Measurements from ENCODE around the gene TNS4. TPM values are rescaled to one million over a fixed set of nuclear protein-coding genes. Genes with fewer than 3 reads are reported as not detected.

The TNS4 gene
- polyA plus RNA-seq, 1 experiment: 0.07 TPM

DNA sequence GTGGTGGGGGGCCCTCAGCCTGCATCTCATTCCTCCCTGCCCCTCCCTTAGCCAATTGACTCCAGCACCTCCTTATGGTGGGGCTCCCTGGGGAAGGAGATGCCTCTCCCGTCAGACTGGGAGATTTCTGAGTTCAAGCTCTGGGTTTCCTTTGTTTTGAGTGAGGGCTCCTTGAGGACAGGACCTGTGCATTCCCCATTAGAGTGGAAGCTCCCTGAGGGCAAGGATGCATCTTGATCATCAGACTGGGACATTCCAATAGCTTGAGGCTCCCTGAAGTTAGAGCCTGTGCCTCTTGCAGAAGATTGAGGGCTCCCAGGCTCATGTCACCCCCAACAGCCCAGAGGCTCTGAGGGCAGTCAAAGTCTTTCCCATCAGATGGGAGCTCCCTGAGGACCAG lies 23.6 kb downstream of the TNS4 start:
- Histone ChIP-seq H3K9me3 (ENCODE audit: control insufficient read depth, insufficient read depth, low read length) (no peaks in the 10 kb centered on the region), H3K27me3 (ENCODE audit: control insufficient read depth, insufficient read depth, low read length) (no peaks in the 10 kb centered on the region), H3K27ac (ENCODE audit: low read depth, low read length) (no peak overlapping the region), H3K4me3 (ENCODE audit: low read depth, low read length) (no peak overlapping the region)
- DNase-seq (ENCODE audit: low read depth, low spot score): no peak
- TF ChIP-seq, protein P1, sequence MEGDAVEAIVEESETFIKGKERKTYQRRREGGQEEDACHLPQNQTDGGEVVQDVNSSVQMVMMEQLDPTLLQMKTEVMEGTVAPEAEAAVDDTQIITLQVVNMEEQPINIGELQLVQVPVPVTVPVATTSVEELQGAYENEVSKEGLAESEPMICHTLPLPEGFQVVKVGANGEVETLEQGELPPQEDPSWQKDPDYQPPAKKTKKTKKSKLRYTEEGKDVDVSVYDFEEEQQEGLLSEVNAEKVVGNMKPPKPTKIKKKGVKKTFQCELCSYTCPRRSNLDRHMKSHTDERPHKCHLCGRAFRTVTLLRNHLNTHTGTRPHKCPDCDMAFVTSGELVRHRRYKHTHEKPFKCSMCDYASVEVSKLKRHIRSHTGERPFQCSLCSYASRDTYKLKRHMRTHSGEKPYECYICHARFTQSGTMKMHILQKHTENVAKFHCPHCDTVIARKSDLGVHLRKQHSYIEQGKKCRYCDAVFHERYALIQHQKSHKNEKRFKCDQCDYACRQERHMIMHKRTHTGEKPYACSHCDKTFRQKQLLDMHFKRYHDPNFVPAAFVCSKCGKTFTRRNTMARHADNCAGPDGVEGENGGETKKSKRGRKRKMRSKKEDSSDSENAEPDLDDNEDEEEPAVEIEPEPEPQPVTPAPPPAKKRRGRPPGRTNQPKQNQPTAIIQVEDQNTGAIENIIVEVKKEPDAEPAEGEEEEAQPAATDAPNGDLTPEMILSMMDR (IDR thresholded peaks at IDR 0.05; ENCODE audit: low read depth, low read length): no peak
- CTCF ChIA-PET: interaction anchor here (2.4 to 4.4 kb wide), 3 partner anchors 9 to 82 kb away, joined by 33 to 94 read pairs (median 33); no protein-coding TSS in a partner anchor
- POLR2A ChIA-PET: interaction anchor here (8.5 kb wide), 1 partner anchor 55 kb away, joined by 133 read pairs; no protein-coding TSS in a partner anchor

DNA sequence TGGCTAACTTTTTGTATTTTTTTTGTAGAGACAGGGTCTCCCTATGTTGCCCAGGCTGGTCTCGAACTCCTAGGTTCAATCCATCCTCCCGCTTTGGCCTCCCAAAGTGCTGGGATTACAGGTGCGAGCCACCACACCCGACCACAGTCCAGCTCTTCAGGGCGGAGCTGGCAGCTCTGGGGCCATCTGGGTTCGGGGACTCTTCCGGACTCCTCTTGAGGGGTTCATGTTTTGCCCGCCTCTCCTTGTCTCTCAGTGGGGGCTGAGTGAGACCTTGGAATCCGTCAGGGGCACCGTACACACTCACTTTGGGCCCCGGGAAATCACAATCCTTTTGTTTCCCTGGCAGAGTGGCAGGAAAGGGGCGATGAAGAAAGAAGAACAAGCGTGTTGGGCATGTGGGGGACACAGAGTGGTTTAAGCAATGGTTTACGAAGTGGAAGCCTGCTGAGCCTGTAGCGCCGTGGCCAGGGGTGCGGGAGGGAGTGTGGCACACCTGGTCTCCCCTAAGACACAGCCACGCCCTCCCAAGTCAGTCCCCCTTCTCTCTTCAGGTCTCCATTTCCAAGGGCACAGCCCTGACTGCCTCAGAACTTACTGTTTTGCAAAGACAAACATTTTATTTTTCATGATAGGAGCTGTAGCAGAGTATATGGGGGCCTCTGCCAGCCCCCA lies 26.1 kb downstream of the TNS4 start:
- DNase-seq (ENCODE audit: low read depth, low spot score): no peak
- no peaks in the 10 kb centered on the region for H3K27me3 ChIP-seq (ENCODE audit: control insufficient read depth, insufficient read depth, low read length)
- ChIA-PET CTCF (interaction anchor here (0.5 to 4.4 kb wide), 39 partner anchors 8 to 121 kb away, joined by 3 to 94 read pairs (median 5); partner anchors contain the start of genes GJD3, IGFBP4 and TOP2A), POLR2A (interaction anchor here (0.6 to 8.5 kb wide), 19 partner anchors 10 to 1194 kb away, joined by 3 to 133 read pairs (median 8); partner anchors contain the start of gene TOP2A)
- TF ChIP-seq, protein P1 (IDR thresholded peaks at IDR 0.05; ENCODE audit: low read depth, low read length): no peak
- H3K4me3 ChIP-seq (ENCODE audit: low read depth, low read length): no peak overlapping the region
- no peaks in the 10 kb centered on the region for H3K9me3 ChIP-seq (ENCODE audit: control insufficient read depth, insufficient read depth, low read length)
- H3K27ac ChIP-seq (ENCODE audit: low read depth, low read length): peak overlapping the region; percentile 39

DNA sequence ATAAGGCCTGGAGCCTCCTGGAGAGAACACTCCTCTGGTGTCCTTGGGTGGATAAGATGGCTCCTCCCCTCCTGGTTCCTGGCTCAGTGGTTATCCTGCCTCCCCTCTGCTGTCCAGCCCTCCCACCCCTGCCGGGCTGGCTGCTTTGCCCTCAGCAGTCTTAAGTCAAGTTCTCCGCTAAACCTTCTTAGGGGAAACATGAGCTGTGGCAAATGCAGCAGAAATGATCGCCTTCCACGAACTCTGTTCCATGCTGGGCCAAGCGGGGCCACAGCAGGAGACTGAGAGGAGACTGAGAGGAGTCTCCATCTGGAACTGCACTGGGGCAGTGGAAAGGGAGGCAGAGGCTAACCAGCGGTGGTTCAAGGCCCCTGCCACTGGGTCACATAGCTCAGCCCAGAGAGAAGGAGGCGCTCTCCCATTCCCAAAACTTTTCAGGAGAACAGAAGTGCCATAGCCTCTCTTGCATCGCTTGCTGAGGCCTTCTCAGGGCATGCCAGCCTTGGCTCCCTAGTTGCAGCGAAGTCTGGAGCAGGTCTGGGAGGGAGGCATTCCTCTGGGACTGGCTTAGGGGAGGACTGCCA lies 26.9 kb downstream of the TNS4 start:
- Histone ChIP-seq H3K27ac (ENCODE audit: low read depth, low read length) (no peak overlapping the region), H3K9me3 (ENCODE audit: control insufficient read depth, insufficient read depth, low read length) (no peaks in the 10 kb centered on the region), H3K27me3 (ENCODE audit: control insufficient read depth, insufficient read depth, low read length) (no peaks in the 10 kb centered on the region), H3K4me3 (ENCODE audit: low read depth, low read length) (no peak overlapping the region)
- ChIA-PET POLR2A (interaction anchor here (2.1 to 8.5 kb wide), 2 partner anchors 57 to 58 kb away, joined by 9 to 133 read pairs; partner anchors contain the start of gene TOP2A), CTCF (interaction anchor here (0.5 to 4.4 kb wide), 3 partner anchors 15 to 85 kb away, joined by 3 to 94 read pairs (median 4); no protein-coding TSS in a partner anchor)
- no peak for DNase-seq (ENCODE audit: low read depth, low spot score)
- TF ChIP-seq, protein P1 (IDR thresholded peaks at IDR 0.05; ENCODE audit: low read depth, low read length): no peak

DNA sequence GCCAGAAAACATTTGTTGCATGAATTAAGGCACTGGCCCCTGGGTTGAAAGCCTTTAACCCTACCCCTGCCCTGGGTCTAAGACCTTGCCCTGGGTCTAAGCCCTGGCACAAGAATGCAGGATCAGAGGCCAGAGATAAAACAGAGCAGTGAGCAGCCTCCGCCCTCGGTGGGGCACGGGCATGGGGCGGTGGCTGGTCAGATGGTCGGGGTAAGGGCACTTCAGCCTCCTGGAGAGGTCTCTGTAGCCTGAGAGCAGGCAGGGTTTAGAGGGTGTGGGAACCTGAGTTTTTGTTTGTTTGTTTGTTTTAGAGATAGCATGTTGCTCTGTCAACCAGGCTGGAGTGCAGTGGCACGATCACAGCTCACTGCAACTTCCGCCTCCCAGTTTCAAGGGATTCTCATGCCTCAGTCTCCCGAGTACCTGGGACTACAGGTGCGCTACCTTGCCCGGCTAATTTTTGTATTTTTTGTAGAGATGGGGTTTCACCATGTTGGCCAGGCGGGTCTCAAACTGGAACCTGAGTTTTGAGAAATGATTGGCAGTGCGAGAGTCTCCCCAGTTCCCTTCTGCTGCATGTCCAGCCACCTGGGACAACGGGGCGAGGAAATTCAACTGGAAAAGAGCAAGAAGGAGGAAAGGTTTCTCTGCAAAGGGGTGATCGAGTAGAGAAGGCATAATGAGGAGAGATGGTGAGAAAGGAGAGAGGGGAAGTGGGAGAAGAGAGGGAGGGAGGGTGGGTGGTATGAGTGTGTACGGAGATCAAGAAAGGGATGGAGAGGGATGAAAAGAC lies 27.7 kb downstream of the TNS4 start:
- ChIA-PET CTCF (interaction anchor here (4.4 kb wide), 1 partner anchor 59 kb away, joined by 94 read pairs; no protein-coding TSS in a partner anchor), POLR2A (interaction anchor here (8.5 kb wide), 1 partner anchor 59 kb away, joined by 133 read pairs; no protein-coding TSS in a partner anchor)
- TF ChIP-seq, protein P1 (IDR thresholded peaks at IDR 0.05; ENCODE audit: low read depth, low read length): no peak
- Histone ChIP-seq H3K27me3 (ENCODE audit: control insufficient read depth, insufficient read depth, low read length) (no peaks in the 10 kb centered on the region), H3K27ac (ENCODE audit: low read depth, low read length) (no peak overlapping the region), H3K4me3 (ENCODE audit: low read depth, low read length) (no peak overlapping the region), H3K9me3 (ENCODE audit: control insufficient read depth, insufficient read depth, low read length) (no peaks in the 10 kb centered on the region)
- no peak for DNase-seq (ENCODE audit: low read depth, low spot score)

Measured in AG04450 (cell line).